NCI-H748 (cell line): ENCODE data around the gene SNX18.

ENCODE experiments used
- DNase-seq: peaks from one replicate; lab custom pipeline; 2025; ENCODE audit not compliant: unreplicated experiment; lab: John Stamatoyannopoulos, UW

SNX18 gene

GRCh38 chr5:54577937-54578653 lies 60.5 kb downstream of the SNX18 start:
- no peak for DNase-seq

- DNase-seq: no peak
These were observed 62.2 kb downstream of the SNX18 start for GRCh38 chr5:54579591-54580295.

GRCh38 chr5:54580997-54581811 lies 63.6 kb downstream of the SNX18 start:
- no peak for DNase-seq

- DNase-seq: no peak
These were observed 64.4 kb downstream of the SNX18 start for GRCh38 chr5:54581831-54582548.

- DNase-seq: no peak
These were observed 68.8 kb downstream of the SNX18 start for GRCh38 chr5:54586336-54586735.

GRCh38 chr5:54589786-54590185 lies 72.2 kb downstream of the SNX18 start:
- DNase-seq: no peak

GRCh38 chr5:54590824-54591223 lies 73.3 kb downstream of the SNX18 start:
- no peak for DNase-seq

GRCh38 chr5:54593779-54594178 lies 76.2 kb downstream of the SNX18 start:
- DNase-seq: no peak

GRCh38 chr5:54594181-54594580 lies 76.6 kb downstream of the SNX18 start:
- DNase-seq: no peak

- no peak for DNase-seq
These were observed 78.2 kb downstream of the SNX18 start for GRCh38 chr5:54595721-54596120.
